Keratinocyte (primary cell): ENCODE results near the gene PLD2. TPM values are rescaled to one million over a fixed set of nuclear protein-coding genes. Genes with fewer than 3 reads are reported as not detected.
A peak's percentile ranks its signal among the peaks of the same experiment; 100 is the strongest.

Experiments
- DNase-seq: peaks from one replicate; pipeline ENCODE4 v3.0.0-alpha.2; 2011; ENCODE audit warnings: low read depth, missing footprints, low spot score
- FAIRE-seq: peaks from 2 replicates; lab custom pipeline; 2011; peaks lifted over from hg19 to GRCh38; lab: Jason Lieb, UNC
- H2AFZ ChIP-seq: 2 replicates; pipeline ENCODE4 v1.6.0; 2012; ENCODE audit warnings: low read length, control low read depth, inconsistent platforms; ENCODE audit not compliant: control insufficient read depth
- H3K27ac ChIP-seq: 2 replicates; pipeline ENCODE4 v1.5.1; 2011; ENCODE audit warnings: low read length; ENCODE audit not compliant: control insufficient read depth, insufficient read depth
- H3K27me3 ChIP-seq: 3 replicates; pipeline ENCODE4 v1.6.0; 2011; ENCODE audit warnings: low read length; ENCODE audit not compliant: control insufficient read depth, insufficient read depth; ENCODE audit errors: extremely low read depth
- H3K36me3 ChIP-seq, 2 experiments: 2 replicates in 1 of 2; 3 replicates in 1 of 2; pipeline ENCODE4 v1.5.1; 2011; ENCODE audit warnings: low read length in 2 of 2, mild to moderate bottlenecking in 1 of 2; ENCODE audit not compliant: control insufficient read depth in 2 of 2, insufficient read depth in 2 of 2; ENCODE audit errors: extremely low read depth in 1 of 2
- H3K4me1 ChIP-seq: 3 replicates; pipeline ENCODE4 v1.5.1; 2011; ENCODE audit warnings: low read length; ENCODE audit not compliant: control insufficient read depth, insufficient read depth; ENCODE audit errors: extremely low read depth
- H3K4me2 ChIP-seq: 3 replicates; pipeline ENCODE4 v1.6.0; 2011; ENCODE audit warnings: low read depth, low read length; ENCODE audit not compliant: control insufficient read depth, insufficient read depth; ENCODE audit errors: extremely low read depth
- H3K4me3 ChIP-seq, 3 experiments: fragments of 200-600 bp in 1 of 3; sonication (generic) in 1 of 3; 2 replicates in 2 of 3; 3 replicates in 1 of 3; pipeline ENCODE4 v1.5.1; 2011 to 2016; ENCODE audit warnings: low read length in 3 of 3, mild to moderate bottlenecking in 3 of 3, control low read depth in 2 of 3, inconsistent platforms in 1 of 3, low read depth in 1 of 3, mixed read lengths in 1 of 3, mixed run types in 1 of 3, moderate library complexity in 1 of 3; ENCODE audit not compliant: control insufficient read depth in 2 of 3, insufficient read depth in 2 of 3; ENCODE audit errors: extremely low read depth in 1 of 3
- H3K79me2 ChIP-seq: 2 replicates; pipeline ENCODE4 v1.6.0; 2012; ENCODE audit warnings: low read length; ENCODE audit not compliant: control insufficient read depth, insufficient read depth
- H3K9ac ChIP-seq: 3 replicates; pipeline ENCODE4 v1.6.0; 2011; ENCODE audit warnings: low read length; ENCODE audit not compliant: control insufficient read depth, insufficient read depth; ENCODE audit errors: extremely low read depth
- H3K9me1 ChIP-seq: 3 replicates; pipeline ENCODE4 v1.6.0; 2011; ENCODE audit warnings: low read length; ENCODE audit not compliant: control insufficient read depth, insufficient read depth; ENCODE audit errors: extremely low read depth
- H3K9me3 ChIP-seq: 2 replicates; pipeline ENCODE4 v1.5.1; 2012; ENCODE audit warnings: low read depth, low read length; ENCODE audit not compliant: control insufficient read depth
- H4K20me1 ChIP-seq: 3 replicates; pipeline ENCODE4 v1.6.0; 2011; ENCODE audit warnings: low read length; ENCODE audit not compliant: control insufficient read depth, insufficient read depth; ENCODE audit errors: extremely low read depth
- EZH2 ChIP-seq: IDR thresholded peaks from one replicate; pipeline ENCODE4 v1.6.1; 2012; ENCODE audit warnings: inconsistent platforms, mild to moderate bottlenecking, low read length, moderate library complexity
- dilution Hi-C: fragments of 300-500 bp; cut with MboI; formaldehyde crosslinking; loops from one replicate; pipeline ENCODE4 v1.7.0; 2020; ENCODE audit warnings: low sequenced_read_pairs; ENCODE audit not compliant: extremely low pct_ligation_motif_present
- polyA plus RNA-seq, 5 experiments: library from polyadenylated mRNA; depleted of rRNA in 3 of 5; stranded (reverse) in 3 of 5; stranded (forward) in 1 of 5; unstranded in 1 of 5; fragments of >200 nt; gene quantifications; 1 replicate in 1 of 5; 2 replicates in 3 of 5; 3 replicates in 1 of 5; pipeline versions ENCODE4 v1.2.1 to v1.2.3, GENCODE V29; 2011 to 2012; ENCODE audit warnings: missing spikeins in 2 of 5, low read depth in 1 of 5, low replicate concordance in 1 of 5
- TF ChIP-seq, protein P1 (sequence below), 3 experiments: IDR thresholded peaks in 1 of 3; conservative IDR thresholded peaks in 1 of 3; optimal IDR thresholded peaks in 1 of 3; 2 replicates in 2 of 3; 3 replicates in 1 of 3; pipeline versions ENCODE3 to v1.5.1; 2011; ENCODE audit warnings: low read length in 3 of 3, mild to moderate bottlenecking in 3 of 3, moderate library complexity in 2 of 3, control low read depth in 1 of 3, inconsistent platforms in 1 of 3; ENCODE audit not compliant: insufficient read depth in 2 of 3; ENCODE audit errors: extremely low read depth in 1 of 3

The PLD2 gene
- polyA plus RNA-seq, 1 donor (not counting 4 experiments of a cell fraction or from before 2014, with no cell fraction given): 33.3 TPM

GRCh38 chr17:4785311-4786105 lies 21.4 kb upstream of the PLD2 start:
- dilution Hi-C loops: no loop called here
- peaks cover 21% of the 10 kb centered on the region for H3K27me3 ChIP-seq
- H3K36me3 ChIP-seq: no peaks in the 10 kb centered on the region
- H3K4me1 ChIP-seq: peaks cover 20% of the 10 kb centered on the region
- peak overlapping the region in 1 of 3 experiments; percentile 56 for H3K4me3 ChIP-seq
- no peak overlapping the region for H3K27ac ChIP-seq
- peak overlapping the region; percentile 68 for H3K4me2 ChIP-seq
- TF ChIP-seq EZH2: no peak
- TF ChIP-seq, protein P1, sequence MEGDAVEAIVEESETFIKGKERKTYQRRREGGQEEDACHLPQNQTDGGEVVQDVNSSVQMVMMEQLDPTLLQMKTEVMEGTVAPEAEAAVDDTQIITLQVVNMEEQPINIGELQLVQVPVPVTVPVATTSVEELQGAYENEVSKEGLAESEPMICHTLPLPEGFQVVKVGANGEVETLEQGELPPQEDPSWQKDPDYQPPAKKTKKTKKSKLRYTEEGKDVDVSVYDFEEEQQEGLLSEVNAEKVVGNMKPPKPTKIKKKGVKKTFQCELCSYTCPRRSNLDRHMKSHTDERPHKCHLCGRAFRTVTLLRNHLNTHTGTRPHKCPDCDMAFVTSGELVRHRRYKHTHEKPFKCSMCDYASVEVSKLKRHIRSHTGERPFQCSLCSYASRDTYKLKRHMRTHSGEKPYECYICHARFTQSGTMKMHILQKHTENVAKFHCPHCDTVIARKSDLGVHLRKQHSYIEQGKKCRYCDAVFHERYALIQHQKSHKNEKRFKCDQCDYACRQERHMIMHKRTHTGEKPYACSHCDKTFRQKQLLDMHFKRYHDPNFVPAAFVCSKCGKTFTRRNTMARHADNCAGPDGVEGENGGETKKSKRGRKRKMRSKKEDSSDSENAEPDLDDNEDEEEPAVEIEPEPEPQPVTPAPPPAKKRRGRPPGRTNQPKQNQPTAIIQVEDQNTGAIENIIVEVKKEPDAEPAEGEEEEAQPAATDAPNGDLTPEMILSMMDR (optimal IDR thresholded peaks at IDR 0.05 in 1 of 3, IDR thresholded peaks at IDR 0.05 in 1 of 3, conservative IDR thresholded peaks at IDR 0.05 in 1 of 3; ENCODE audit: extremely low read depth in 1 of 3, insufficient read depth in 2 of 3, low read length in 3 of 3): no peak
- no peak for FAIRE-seq
- no peaks in the 10 kb centered on the region for H3K9me1 ChIP-seq
- no peak for DNase-seq
- H3K9me3 ChIP-seq: no peaks in the 10 kb centered on the region
- H2AFZ ChIP-seq: peak overlapping the region; percentile 66
- H4K20me1 ChIP-seq: no peaks in the 10 kb centered on the region
- peaks cover 6% of the 10 kb centered on the region for H3K79me2 ChIP-seq
- H3K9ac ChIP-seq: no peak overlapping the region

GRCh38 chr17:4786106-4786511 lies 20.8 kb upstream of the PLD2 start, which contains the start of gene VMO1:
Gene VMO1 (minus strand): TSS chr17:4786364. CDS start chr17:4786352, 12 bp downstream.
- DNase-seq (no peak), FAIRE-seq (no peak)
- H3K4me3 ChIP-seq: peak within 1 kb of the TSS in 1 of 3 experiments; percentile 56
- no peak within 1 kb of the TSS for H3K9ac ChIP-seq
- TF ChIP-seq, protein P1 (optimal IDR thresholded peaks at IDR 0.05 in 1 of 3, IDR thresholded peaks at IDR 0.05 in 1 of 3, conservative IDR thresholded peaks at IDR 0.05 in 1 of 3; ENCODE audit: extremely low read depth in 1 of 3, insufficient read depth in 2 of 3, low read length in 3 of 3): no peak
- TF ChIP-seq EZH2: peak; percentile 35
- H3K27me3 ChIP-seq: peaks cover 21% of the 10 kb centered on the region
- no peaks in the 10 kb centered on the region for H4K20me1 ChIP-seq
- H3K4me1 ChIP-seq: peaks cover 25% of the 10 kb centered on the region
- peak within 1 kb of the TSS; percentile 66 for H2AFZ ChIP-seq
- H3K36me3 ChIP-seq: no peaks in the 10 kb centered on the region
- dilution Hi-C loops: no loop called here
- H3K27ac ChIP-seq: no peak within 1 kb of the TSS
- H3K9me1 ChIP-seq: no peaks in the 10 kb centered on the region
- peaks cover 6% of the 10 kb centered on the region for H3K79me2 ChIP-seq
- no peaks in the 10 kb centered on the region for H3K9me3 ChIP-seq
- peak within 1 kb of the TSS; percentile 68 for H3K4me2 ChIP-seq
